ENCODE data around the gene AKT1S1.
"Not testable (repeated sequence)": the region's sequence is repeated elsewhere in the genome, so short reads cannot be mapped to it uniquely, and the experiment has no call there.

AKT1S1 gene

DNA sequence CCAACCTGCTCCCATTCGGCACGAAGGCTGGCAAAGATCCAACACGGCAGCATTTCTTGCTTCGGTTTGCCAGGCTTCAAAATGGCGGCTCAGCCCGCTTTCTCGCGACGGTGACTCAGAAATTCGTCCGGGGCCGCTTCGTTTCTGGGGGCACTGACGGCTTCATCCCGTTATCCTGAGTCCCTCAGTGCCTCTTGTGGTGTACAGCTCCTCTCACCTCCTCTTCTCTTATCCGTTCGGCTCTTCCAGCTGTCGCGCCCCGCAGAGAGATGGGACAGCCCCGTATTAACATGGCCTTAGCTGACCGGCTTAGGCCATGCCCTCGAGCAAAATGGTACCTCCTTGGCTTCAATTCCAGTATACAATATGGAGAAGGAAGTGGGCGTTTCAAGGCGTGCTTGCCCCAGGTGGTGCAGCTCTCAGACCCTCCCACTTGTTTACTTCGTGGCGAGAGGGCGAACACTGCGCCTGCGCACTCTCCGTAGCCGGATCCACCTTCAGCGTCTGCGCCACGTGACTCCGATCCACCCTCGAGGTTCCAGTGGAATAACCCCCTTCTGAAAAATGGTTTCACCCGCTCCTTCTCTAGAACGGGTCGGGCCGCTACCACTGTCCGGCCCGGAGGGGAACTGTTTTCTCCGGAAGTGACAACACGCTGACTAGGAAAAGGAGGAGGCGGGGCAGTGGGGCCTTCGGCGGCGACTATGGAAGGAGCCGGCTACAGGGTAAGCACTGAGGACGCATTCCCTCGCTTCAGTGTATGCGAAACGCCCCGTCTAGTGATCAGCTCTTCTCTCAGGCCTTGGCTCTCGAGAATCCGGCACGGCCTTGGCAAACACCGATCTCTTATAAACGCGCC is at the start of gene AKT1S1, which contains the start of gene TBC1D17:
AKT1S1 (minus strand) TSS at position 336 of the 859 bp plus-strand sequence. CDS start 4,060 bp downstream, outside the sequence.
TBC1D17 (plus strand) TSS at position 683 of the 859 bp plus-strand sequence; CDS start at position 705, 22 bp downstream.
- FAIRE-seq (peak; percentile 98), DNase-seq (ENCODE audit: insufficient read length, low spot score) (peak; percentile 97)

DNA sequence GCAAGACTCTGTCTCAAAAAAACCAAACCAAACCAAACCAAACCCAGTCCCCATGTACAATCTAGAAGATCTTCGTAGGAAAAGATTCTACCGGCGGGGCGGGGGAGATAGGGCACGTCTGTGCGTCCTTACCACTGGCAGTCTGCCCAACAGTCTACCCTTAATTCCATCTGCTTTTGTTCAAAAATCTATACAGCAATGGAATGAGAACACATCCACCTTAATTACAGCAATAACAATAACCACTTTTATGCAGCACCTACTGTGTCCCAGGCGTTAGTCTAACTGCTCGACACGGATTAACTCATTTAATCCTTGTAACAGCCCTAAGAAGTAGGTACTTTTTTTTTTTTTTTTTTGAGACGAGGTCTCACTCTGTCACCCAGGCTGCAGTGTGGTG is 49.4 kb upstream of the AKT1S1 start:
- no peak for DNase-seq (ENCODE audit: insufficient read length, low spot score)
- no peak for FAIRE-seq

DNA sequence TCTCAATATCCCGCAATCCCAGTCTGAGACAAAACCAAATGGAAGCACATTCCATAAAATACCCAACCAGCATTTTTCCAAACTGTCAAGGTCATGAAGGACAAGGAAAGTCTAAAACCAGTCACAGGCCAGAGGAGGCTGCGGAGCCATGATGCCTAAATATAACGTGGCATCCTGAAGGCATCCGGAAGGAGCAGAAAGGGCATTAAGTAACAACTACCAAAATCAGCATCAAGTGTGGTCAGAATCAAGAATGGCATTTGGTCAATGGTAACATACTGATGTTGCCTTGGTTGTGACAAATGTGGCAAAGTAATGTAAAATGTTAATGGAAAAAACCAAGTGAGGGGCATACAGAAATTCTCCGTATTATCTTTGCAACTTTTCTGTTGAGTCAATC is 48.3 kb upstream of the AKT1S1 start:
- DNase-seq (ENCODE audit: insufficient read length, low spot score) (no peak), FAIRE-seq (no peak)

DNA sequence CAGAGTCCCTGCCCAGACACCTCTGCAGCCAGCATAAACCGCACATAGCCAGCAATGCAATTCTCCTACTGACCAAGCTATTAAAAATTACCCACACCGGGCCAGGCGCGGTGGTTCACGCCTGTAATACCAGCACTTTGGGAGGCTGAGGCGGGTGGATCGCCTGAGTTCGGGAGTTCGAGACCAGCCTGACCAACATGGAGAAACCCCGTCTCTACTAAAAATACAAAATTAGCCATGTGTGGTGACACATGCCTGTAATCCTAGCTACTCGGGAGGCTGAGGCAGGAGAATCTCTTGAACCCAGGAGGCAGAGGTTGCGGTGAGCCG is 47.7 kb upstream of the AKT1S1 start:
- not testable (repeated sequence) for FAIRE-seq; DNase-seq (ENCODE audit: insufficient read length, low spot score)

DNA sequence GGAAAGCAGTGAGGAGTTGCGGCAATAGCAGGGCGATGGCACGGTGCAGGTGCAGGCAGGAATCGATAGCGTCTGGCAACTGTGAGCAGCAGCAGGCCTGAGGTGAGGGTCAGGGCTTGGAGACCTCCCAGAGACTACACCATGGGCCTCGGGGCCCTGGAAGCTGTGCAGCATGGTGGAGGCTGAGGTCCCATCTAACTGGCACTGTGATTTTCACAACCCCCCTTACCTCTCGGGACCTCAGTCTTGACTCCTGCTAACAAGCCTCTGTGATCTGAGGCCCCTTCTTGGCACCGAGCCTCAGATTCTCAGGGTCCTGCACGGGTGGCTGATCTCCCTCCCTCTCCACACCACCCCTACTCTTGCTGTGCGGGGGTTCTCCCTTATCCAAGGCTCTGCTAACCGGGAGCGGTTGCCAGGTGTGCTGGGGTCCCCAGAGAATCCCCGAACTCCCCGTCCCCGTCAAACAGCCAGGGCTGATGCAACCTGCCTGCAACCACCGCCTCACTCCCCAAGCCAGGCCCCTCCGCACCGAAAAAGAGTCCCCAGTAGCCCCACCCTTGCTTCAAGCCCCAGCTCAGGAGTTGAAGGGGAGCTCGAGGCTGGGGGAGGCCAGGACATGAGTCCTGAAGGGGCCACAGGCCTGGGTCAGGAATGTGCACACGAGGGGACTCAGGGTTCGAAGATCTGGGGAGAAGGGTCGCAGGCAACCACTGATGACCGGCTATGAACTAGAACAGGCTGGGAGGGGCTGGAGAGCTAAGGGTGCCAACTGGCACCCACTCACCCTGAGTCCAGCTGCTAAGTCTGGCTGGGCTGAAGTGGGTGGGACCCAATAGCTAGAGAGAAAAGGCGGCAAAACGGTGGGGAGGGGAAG is 47.1 kb upstream of the AKT1S1 start:
- FAIRE-seq: no peak

DNA sequence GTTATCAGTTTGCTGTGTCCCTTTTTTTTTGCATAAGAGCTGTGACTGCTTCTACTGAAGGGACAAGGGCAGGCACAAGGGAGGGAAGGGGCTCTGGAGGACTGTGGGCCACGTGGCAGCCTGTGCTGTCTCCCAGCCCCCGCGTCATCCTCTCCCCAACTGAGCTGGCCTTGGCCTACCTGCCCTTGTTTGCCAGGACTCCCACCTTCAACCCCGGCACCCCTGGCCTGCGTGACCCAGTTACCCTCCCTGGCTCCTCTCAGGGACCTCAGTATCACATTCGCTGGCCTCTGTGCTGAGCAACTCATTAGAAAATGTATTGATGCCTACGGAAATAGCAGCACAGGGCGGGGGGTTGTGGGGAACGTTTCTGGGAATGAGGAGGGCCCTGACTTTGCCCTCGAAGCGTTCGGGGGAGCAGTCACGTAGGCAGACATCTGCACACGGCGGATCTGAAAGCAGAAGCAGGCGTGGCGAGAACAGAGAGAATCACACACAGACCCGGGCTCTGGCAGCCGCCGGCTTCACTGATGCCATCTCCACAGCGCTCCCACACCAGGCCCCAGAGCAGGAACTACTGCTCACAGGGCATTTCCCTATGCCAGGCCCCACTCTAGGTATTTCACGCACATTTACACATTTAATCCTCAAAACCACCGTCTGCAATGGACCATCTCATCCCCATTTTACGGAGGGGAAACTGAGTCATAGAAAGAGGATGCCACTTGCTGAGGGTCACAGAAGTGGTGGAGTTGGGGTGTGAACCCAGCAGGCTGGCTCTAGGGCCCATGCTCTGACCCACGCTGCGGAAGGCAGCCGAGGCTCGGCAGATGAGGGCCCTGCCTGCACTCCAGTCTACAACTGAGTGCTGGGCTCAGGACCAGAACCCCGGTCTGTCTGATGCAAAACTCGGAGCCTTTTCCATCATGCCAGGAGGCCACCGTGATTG is 46.2 kb upstream of the AKT1S1 start:
- no peak for FAIRE-seq
- DNase-seq (ENCODE audit: insufficient read length, low spot score): no peak

More for the DNA sequence above, 47.1 kb upstream of the AKT1S1 start:
- DNase-seq (ENCODE audit: insufficient read length, low spot score): no peak

DNA sequence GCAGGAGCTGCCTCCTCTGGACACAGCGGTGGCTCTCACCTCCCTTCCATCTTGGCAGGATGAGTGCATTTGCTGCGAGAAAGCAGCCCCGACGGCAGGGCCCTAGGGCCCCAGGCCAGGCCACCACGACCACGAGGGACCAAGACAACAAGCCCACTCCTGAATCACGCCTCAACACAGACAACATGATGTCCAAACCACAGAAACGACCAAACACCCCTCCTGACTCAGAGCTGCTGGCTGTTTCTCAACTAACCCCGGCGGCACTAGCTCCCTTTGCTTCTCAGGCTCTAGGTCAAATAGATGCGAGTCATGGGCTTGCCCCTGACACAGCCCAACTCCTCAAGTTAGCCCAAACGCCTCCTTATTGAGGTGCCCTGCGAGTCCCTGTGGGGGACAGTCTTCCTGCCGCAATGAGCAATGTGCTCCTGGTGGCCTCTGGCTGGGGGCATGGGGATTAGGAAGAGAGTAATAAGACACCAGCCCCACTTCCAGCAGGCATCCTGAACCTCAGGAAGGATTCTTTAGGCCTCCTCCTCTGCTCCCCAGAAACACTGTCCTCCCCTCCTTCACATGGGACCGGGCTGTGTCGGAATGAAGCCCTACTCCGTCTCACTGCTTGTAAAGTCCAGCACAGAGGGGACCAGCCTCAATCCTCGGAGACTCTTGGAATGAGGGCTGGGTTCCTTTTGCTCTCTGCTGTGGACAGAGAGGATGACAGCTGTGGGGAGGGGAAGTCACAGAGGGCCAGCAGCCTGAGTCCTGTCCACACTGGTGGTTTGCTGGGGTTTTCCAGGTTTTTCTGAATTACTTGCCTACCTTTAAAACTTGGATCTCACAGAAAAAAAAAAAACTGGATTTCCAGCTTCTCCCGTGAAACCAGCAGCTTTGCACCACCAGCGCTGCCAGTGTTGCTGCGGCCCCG is 45.0 kb upstream of the AKT1S1 start:
- DNase-seq (ENCODE audit: insufficient read length, low spot score): no peak
- FAIRE-seq: no peak

DNA sequence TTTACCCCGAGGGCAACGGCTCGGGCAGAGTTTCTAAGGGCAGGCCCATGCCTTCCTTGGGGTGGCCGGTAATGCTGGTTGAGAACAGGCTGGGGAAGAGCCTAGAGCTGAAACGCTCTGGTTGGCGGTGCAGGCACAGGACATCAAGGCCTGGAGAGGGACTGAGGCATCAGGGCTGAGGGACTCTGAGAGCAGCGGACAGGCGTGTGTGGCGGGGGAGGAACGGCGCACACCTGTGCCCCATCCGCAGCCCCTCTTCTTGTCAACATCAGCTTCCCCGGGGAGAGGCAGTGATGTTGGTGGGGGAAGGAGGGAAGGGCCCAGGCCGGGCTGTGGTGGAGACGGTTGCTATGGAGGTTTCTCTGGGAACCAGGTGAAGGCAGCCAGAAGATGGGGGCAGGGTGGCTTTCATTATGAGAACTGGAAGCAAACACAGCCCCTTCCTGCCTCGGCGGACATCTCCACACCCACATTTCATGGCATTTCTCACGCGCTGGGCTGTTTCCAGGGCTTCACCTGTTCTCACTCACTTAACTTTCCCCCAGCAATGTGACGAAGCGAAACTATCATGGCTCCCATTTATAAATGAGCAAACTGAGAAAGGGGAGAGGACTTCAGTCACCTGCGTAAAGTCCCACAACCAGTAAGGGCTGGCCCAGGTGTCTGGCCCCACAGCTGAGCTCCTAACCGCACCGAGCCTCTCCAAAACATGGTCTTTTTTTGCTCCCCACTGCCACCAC is 43.6 kb upstream of the AKT1S1 start:
- FAIRE-seq: no peak
- no peak for DNase-seq (ENCODE audit: insufficient read length, low spot score)

DNA sequence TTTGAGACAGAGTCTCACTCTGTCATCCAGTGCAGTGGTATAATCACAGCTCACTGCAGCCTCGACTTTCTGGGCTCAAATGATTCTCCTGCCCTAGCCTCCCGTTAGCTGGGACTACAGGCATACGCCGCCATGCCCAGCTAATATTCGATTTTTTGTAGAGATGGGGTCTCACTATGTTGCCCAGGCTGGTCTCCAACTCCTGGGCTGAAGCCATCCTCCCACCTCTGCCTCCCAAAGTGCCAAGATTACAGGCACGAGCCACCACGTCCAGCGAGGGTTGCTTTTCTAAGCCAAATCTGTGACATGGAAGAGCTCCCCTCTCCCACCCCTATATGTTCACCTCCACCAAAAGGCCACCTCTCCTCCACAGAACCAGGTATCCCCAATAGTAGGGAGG is 40.9 kb upstream of the AKT1S1 start:
- DNase-seq (ENCODE audit: insufficient read length, low spot score) (no peak), FAIRE-seq (no peak)

DNA sequence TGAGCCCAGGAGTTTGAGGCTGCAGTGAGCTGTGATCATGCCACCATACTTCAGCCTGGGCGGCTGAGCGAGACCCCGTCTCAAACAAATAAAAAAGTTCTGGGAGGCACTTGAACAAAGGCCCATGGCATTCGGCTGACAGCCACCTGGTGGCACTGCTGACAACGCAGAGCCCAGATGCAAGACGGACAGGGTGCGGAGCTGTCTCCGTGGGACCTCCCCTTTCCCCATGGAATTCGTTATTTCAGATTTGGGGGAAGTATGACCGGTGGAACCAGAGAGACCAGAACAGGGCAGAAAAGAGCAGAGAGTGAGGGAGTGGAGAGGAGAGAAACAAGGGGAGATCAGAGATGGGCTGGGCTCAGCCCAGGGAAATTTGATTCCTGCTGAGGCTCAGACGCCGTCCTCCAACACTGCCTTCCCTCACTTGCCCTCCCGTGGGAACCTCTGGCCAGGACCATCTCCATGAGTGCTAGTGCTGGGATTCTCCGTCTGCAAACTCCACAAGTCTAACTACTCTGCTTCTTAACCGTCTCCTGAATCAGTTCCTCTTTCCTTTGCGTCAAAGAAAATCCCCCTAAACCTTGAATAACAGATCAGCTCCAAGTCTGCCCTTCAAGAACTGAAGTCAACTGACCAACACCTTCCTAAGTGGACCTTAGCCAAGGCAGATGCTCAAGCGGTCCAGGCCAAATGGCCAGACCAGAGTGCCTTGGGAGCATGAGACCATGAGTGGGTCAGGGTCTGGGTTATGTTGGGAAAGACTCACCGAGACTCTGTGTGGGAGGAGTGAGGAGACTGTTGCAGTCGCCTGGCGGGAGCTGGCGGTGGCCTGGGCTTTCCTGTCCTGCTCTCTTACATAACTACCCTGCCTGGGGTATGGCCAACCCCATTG is 39.9 kb upstream of the AKT1S1 start:
- FAIRE-seq: no peak
- DNase-seq (ENCODE audit: insufficient read length, low spot score): no peak

DNA sequence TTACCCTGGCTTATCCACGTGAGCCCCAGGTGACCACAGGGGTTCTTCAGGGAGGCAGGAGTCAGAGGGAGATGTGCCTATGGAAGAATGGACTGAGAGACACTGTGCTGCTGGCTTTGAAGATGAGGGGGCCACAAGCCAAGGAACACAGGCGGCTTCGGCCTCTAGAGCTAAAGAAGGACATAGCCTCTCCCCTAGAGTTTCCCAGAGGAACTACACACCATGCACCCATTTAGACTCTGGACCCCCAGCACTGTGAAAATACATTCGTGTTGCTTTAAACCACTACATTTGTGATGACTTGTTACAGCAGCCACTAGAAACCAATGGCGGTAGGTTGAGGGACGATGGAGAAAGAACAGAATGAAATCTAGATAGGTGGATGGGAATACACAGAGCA is 38.1 kb upstream of the AKT1S1 start:
- no peak for FAIRE-seq
- no peak for DNase-seq (ENCODE audit: insufficient read length, low spot score)

DNA sequence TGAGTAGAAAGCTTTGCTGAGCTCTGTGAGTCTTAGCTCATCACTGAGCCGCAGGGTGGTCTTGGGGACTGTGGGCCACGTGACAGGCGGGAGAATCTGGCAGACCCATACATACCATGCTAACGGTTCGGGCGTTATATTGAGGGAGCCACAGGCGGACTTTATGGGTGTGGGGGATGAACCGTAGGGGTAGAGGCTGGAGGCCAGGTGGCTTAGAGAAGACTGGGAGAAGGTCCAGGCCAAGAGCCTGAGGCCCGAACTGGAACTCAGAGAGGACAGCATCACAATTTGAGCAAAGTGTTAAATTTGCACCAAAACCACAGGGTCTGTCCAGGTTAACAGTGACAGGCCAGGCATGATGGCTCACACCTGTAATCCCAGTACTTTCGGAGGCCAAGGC is 36.6 kb upstream of the AKT1S1 start:
- no peak for FAIRE-seq

DNA sequence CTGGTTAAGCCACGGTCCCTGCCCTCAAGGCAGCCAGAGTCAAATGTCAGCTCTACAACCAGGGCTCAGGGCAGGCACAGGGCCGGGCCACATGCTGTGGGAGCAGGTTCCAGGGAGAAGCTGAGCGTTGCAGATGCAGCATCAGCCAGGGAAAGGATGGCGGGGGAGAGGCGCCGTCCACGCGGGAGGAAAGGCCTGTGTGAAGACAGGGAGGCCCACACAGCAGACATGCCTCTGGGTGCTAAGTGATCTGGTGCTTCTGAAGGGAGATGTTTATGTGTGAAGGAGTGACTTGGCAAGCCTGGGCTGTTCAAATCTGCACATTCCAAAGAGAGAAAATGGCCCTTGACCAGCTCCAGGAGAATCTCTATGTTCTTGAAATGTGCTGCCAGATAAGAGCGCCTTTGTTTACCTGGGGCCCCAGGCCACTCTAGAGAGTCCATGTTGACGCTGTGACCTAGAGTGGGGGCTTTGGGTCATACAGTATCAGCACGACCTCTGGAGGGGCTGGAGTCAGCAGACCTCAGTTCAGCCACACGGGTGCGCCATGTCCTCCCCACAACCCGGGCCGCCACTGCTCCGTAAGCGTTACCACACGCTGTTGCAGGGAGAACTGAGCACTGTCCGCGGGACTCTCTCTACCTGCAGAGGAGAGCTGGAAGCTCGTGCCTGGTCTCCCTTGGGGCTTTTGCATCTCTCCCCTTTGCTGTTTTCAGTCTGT is 36.0 kb upstream of the AKT1S1 start:
- DNase-seq (ENCODE audit: insufficient read length, low spot score): no peak
- FAIRE-seq: no peak

More for the DNA sequence above, 36.6 kb upstream of the AKT1S1 start:
- no peak for DNase-seq (ENCODE audit: insufficient read length, low spot score)

DNA sequence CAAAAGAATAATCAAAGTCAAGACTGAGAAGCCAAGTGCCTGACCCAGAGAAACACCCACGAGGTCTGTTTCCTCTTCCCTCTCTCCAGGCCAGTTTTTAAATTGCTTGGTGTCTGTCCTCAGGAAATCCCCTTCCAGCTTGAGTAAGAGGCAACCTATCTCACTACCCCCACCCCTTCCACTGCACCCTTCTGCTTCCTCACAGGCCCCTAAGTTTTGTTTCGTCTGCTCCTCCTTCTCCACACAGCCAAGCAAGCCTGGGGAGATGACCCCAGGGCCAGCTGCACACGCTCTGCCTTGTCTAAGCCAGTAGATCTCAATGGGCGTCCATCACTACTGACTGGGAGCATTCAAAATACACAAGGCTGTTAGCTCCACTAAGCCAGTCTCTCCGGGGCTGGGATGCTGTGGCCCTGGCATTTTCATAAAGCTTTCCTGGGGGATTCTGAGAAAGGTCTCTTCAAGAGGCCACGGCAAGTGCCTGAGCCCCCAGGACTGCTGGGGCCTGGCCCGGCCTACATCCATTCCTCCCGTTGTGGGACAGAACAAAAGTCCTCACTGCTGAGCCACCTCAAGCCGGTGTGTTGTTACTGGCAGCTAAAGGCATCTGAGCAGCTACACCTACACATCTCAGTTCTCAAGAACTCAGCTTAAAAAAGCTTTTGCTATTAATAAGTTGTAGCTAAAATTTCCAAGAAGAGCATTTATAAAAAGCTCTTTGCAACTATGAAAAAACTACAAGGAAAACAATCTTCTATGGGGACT is 34.4 kb upstream of the AKT1S1 start:
- FAIRE-seq (no peak), DNase-seq (ENCODE audit: insufficient read length, low spot score) (no peak)

DNA sequence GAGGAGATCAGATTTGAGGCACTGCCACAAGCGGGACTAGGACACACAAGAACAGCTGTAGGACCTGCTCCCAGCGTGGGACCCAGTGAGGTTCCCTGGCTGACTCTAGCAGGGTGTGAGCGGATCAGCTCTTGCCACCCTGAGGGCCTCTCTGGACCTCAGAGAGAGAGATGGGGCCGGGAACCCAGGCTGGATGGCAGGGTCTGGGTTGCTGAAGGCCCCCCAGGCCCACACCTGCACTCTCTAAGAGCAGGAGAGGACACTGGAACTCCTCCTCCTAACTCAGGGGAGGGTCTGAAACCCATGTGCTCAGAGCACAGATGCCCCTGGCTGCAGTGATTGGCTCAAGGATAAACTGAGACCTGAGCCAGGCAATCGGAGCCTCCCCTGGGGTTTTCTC is 33.0 kb upstream of the AKT1S1 start:
- no peak for DNase-seq (ENCODE audit: insufficient read length, low spot score)
- FAIRE-seq: no peak

Measured in HTR-8/SVneo (cell line).